HepG2 (cell line): Measurements from ENCODE around the gene WEE1. TPM values are rescaled to one million over a fixed set of nuclear protein-coding genes. Genes with fewer than 3 reads are reported as not detected.

Experiments
- GATAD2A ChIP-seq: IDR thresholded peaks from 2 replicates; pipeline ENCODE4 v1.6.1; 2016
- HDAC1 ChIP-seq: sonication (generic); formaldehyde crosslinking; IDR thresholded peaks from 2 replicates; pipeline ENCODE4 v1.5.1; 2020; ENCODE audit warnings: mild to moderate bottlenecking, missing genetic modification reagents
- KDM2A ChIP-seq: sonication (generic); formaldehyde crosslinking; IDR thresholded peaks from 2 replicates; pipeline ENCODE4 v1.4.0; 2020; ENCODE audit warnings: low read depth, missing genetic modification reagents, borderline replicate concordance
- LRRFIP1 ChIP-seq: sonication (generic); formaldehyde crosslinking; conservative IDR thresholded peaks from 2 replicates; pipeline ENCODE4 v1.4.0; 2020; ENCODE audit warnings: missing genetic modification reagents
- RBM22 ChIP-seq: fragments of 200-400 bp; formaldehyde crosslinking; optimal IDR thresholded peaks from 2 replicates; pipeline ENCODE3; 2017; ENCODE audit warnings: mild to moderate bottlenecking, low read length, moderate library complexity
- RNF2 ChIP-seq: fragments of 450-650 bp; conservative IDR thresholded peaks from 2 replicates; pipeline ENCODE4 v1.6.1; 2016; ENCODE audit warnings: low read depth
- STAT5B ChIP-seq: sonication (generic); formaldehyde crosslinking; IDR thresholded peaks from 2 replicates; pipeline ENCODE4 v1.4.0; 2020; ENCODE audit warnings: missing genetic modification reagents
- ZBTB20 ChIP-seq: sonication (generic); formaldehyde crosslinking; IDR thresholded peaks from 2 replicates; pipeline ENCODE4 v1.8.1; 2023; ENCODE audit warnings: missing genetic modification reagents, low read depth, mild to moderate bottlenecking, borderline replicate concordance
- ZNF557 ChIP-seq: sonication (generic); formaldehyde crosslinking; IDR thresholded peaks from 2 replicates; pipeline ENCODE4 v1.4.0; 2020; ENCODE audit warnings: missing genetic modification reagents
- ZNF567 ChIP-seq: sonication (generic); formaldehyde crosslinking; IDR thresholded peaks from 2 replicates; pipeline ENCODE4 v1.8.1; 2023; ENCODE audit warnings: mild to moderate bottlenecking, missing genetic modification reagents, borderline replicate concordance
- ZNF615 ChIP-seq: sonication (generic); formaldehyde crosslinking; IDR thresholded peaks from 2 replicates; pipeline ENCODE4 v1.5.0; 2020; ENCODE audit warnings: mild to moderate bottlenecking, missing genetic modification reagents, borderline replicate concordance
- ZSCAN9 ChIP-seq: IDR thresholded peaks from 2 replicates; pipeline ENCODE4 v1.6.1; 2016; ENCODE audit warnings: borderline replicate concordance
- polyA plus RNA-seq, 8 experiments: library from polyadenylated mRNA; depleted of rRNA in 3 of 8; stranded (reverse) in 7 of 8; unstranded in 1 of 8; fragments of >200 nt; fragmentation: Illumina TruSeq in 4 of 8; extraction: Trizol in 4 of 8; gene quantifications; 2 replicates each; pipeline versions ENCODE4 v1.2.1 to v1.2.3, GENCODE V29; 2011 to 2016; ENCODE audit warnings: low read depth in 4 of 8, missing spikeins in 1 of 8, mixed read lengths in 1 of 8; ENCODE audit not compliant: insufficient read depth in 1 of 8
- total RNA-seq, 5 experiments: library from RNA; depleted of rRNA; stranded (reverse); fragments of >200 nt; fragmentation: Illumina TruSeq; extraction: Trizol; gene quantifications; 2 replicates each; pipeline ENCODE4 v1.2.3, GENCODE V29; 2016; ENCODE audit warnings: low read depth in 1 of 5
- TF ChIP-seq, protein P1 (sequence below): sonication (generic); formaldehyde crosslinking; IDR thresholded peaks from 2 replicates; pipeline ENCODE4 v1.9.0; 2022; ENCODE audit warnings: missing genetic modification reagents, mild to moderate bottlenecking, borderline replicate concordance
- TF ChIP-seq, protein P2 (sequence below): sonication (generic); formaldehyde crosslinking; IDR thresholded peaks from 2 replicates; pipeline ENCODE4 v1.4.0; 2020; ENCODE audit warnings: missing genetic modification reagents, mild to moderate bottlenecking, borderline replicate concordance
- TF ChIP-seq, protein P3 (sequence below): sonication (generic); formaldehyde crosslinking; IDR thresholded peaks from 2 replicates; pipeline ENCODE4 v1.5.0; 2020; ENCODE audit warnings: mild to moderate bottlenecking, missing genetic modification reagents
- TF ChIP-seq, protein P4 (sequence below): sonication (generic); formaldehyde crosslinking; IDR thresholded peaks from 2 replicates; pipeline ENCODE4 v1.4.0; 2020; ENCODE audit warnings: missing genetic modification reagents
- TF ChIP-seq, protein P5 (sequence below): sonication (generic); formaldehyde crosslinking; IDR thresholded peaks from 2 replicates; pipeline ENCODE4 v1.4.0; 2020; ENCODE audit warnings: mild to moderate bottlenecking, missing genetic modification reagents

The WEE1 gene
- total and polyA plus RNA-seq, 2 of the 13 experiments (the other 11 are each of a cell fraction or from before 2014, with no cell fraction given) = 31.4 to 63.7 TPM

DNA sequence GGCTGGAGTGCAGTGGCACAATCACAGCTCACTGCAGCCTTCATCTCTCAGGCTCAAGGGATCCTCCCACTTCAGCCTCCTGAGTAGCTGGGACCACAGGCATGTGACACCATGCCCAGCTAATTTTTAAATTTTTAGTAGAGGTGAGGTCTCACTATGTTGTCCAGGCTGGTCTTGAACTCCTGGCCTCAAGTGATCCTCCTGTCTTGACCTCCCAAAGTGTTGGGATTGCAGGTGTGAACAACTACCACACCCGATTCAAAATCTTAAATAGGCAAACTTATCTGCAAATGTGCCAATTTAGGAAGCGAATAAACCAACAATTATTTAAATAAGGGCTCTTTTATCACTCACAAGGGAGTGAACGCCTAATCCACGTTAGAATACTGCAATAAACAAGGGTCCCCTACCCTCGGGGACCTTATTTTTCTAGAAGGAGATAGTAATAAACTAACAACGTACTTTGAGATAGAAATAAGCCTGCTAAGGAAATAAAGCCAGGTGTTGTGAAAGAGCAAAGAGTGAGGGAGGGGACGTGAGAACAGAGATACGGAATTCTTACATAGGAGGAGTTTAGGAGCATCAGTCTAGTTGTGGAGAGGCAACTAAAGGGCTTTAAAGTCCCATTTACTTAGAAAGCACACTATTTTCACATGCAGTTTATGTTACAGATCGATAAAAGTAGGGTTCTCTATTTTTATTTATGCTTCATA, 3.0 kb upstream of the WEE1 start (continued):
- TF ChIP-seq LRRFIP1 (CRISPR knock-in tag) = no peak
- no peak for TF ChIP-seq HDAC1
- TF ChIP-seq KDM2A = no peak
- no peak for TF ChIP-seq RBM22
- TF ChIP-seq ZSCAN9 (CRISPR knock-in tag) = no peak
- TF ChIP-seq, protein P1, sequence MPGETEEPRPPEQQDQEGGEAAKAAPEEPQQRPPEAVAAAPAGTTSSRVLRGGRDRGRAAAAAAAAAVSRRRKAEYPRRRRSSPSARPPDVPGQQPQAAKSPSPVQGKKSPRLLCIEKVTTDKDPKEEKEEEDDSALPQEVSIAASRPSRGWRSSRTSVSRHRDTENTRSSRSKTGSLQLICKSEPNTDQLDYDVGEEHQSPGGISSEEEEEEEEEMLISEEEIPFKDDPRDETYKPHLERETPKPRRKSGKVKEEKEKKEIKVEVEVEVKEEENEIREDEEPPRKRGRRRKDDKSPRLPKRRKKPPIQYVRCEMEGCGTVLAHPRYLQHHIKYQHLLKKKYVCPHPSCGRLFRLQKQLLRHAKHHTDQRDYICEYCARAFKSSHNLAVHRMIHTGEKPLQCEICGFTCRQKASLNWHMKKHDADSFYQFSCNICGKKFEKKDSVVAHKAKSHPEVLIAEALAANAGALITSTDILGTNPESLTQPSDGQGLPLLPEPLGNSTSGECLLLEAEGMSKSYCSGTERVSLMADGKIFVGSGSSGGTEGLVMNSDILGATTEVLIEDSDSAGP (CRISPR knock-in tag) = no peak
- TF ChIP-seq, protein P2, sequence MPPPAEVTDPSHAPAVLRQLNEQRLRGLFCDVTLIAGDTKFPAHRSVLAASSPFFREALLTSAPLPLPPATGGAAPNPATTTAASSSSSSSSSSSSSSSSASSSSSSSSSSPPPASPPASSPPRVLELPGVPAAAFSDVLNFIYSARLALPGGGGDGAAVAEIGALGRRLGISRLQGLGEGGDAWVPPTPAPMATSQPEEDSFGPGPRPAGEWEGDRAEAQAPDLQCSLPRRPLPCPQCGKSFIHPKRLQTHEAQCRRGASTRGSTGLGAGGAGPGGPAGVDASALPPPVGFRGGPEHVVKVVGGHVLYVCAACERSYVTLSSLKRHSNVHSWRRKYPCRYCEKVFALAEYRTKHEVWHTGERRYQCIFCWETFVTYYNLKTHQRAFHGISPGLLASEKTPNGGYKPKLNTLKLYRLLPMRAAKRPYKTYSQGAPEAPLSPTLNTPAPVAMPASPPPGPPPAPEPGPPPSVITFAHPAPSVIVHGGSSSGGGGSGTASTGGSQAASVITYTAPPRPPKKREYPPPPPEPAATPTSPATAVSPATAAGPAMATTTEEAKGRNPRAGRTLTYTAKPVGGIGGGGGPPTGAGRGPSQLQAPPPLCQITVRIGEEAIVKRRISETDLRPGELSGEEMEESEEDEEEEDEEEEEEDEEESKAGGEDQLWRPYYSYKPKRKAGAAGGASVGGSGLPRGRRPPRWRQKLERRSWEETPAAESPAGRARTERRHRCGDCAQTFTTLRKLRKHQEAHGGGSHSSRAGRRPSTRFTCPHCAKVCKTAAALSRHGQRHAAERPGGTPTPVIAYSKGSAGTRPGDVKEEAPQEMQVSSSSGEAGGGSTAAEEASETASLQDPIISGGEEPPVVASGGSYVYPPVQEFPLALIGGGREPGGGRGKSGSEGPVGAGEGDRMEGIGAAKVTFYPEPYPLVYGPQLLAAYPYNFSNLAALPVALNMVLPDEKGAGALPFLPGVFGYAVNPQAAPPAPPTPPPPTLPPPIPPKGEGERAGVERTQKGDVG (CRISPR knock-in tag) = no peak
- TF ChIP-seq, protein P3, sequence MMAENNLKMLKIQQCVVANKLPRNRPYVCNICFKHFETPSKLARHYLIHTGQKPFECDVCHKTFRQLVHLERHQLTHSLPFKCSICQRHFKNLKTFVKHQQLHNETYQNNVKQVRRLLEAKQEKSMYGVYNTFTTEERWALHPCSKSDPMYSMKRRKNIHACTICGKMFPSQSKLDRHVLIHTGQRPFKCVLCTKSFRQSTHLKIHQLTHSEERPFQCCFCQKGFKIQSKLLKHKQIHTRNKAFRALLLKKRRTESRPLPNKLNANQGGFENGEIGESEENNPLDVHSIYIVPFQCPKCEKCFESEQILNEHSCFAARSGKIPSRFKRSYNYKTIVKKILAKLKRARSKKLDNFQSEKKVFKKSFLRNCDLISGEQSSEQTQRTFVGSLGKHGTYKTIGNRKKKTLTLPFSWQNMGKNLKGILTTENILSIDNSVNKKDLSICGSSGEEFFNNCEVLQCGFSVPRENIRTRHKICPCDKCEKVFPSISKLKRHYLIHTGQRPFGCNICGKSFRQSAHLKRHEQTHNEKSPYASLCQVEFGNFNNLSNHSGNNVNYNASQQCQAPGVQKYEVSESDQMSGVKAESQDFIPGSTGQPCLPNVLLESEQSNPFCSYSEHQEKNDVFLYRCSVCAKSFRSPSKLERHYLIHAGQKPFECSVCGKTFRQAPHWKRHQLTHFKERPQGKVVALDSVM (CRISPR knock-in tag) = peak; percentile 85
- TF ChIP-seq STAT5B = no peak
- TF ChIP-seq, protein P4, sequence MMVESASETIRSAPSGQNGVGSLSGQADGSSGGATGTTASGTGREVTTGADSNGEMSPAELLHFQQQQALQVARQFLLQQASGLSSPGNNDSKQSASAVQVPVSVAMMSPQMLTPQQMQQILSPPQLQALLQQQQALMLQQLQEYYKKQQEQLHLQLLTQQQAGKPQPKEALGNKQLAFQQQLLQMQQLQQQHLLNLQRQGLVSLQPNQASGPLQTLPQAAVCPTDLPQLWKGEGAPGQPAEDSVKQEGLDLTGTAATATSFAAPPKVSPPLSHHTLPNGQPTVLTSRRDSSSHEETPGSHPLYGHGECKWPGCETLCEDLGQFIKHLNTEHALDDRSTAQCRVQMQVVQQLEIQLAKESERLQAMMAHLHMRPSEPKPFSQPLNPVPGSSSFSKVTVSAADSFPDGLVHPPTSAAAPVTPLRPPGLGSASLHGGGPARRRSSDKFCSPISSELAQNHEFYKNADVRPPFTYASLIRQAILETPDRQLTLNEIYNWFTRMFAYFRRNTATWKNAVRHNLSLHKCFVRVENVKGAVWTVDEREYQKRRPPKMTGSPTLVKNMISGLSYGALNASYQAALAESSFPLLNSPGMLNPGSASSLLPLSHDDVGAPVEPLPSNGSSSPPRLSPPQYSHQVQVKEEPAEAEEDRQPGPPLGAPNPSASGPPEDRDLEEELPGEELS (CRISPR knock-in tag) = no peak
- no peak for TF ChIP-seq ZBTB20 (CRISPR knock-in tag)
- TF ChIP-seq RNF2 = no peak
- no peak for TF ChIP-seq GATAD2A (CRISPR knock-in tag)
- TF ChIP-seq ZNF567 (CRISPR knock-in tag) = no peak
- TF ChIP-seq ZNF615 (CRISPR knock-in tag) = no peak
- TF ChIP-seq ZNF557 (CRISPR knock-in tag) = no peak
- TF ChIP-seq, protein P5, sequence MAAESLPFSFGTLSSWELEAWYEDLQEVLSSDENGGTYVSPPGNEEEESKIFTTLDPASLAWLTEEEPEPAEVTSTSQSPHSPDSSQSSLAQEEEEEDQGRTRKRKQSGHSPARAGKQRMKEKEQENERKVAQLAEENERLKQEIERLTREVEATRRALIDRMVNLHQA = no peak
